Measurements from ENCODE around the gene CBX2. TPM values are rescaled to one million over a fixed set of nuclear protein-coding genes. Genes with fewer than 3 reads are reported as not detected.

CBX2 gene
- total and polyA plus RNA-seq, 4 donors: 4.1 to 14.2 (median 11.5) TPM

- DNase-seq (ENCODE audit: low read depth in 4 of 6, low spot score in 6 of 6): peak in 2 of 6 donors; percentile 24 to 35
- peaks cover 71% of the 10 kb centered on the region for H3K27me3 ChIP-seq (ENCODE audit: control insufficient read depth, insufficient read depth, low read length)
- H3K27ac ChIP-seq (ENCODE audit: low read depth, low read length): no peak overlapping the region
- WGBS (ENCODE audit: insufficient coverage): 1% methylated on average over 28 of the region's 31 CpGs
- H3K4me3 ChIP-seq (ENCODE audit: low read depth, low read length): no peak overlapping the region
- H3K4me1 ChIP-seq (ENCODE audit: control insufficient read depth, insufficient read depth, low read length): peaks cover 77% of the 10 kb centered on the region
- peaks cover 7% of the 10 kb centered on the region for H3K36me3 ChIP-seq (ENCODE audit: control insufficient read depth, insufficient read depth, low read length)
- no peaks in the 10 kb centered on the region for H3K9me3 ChIP-seq (ENCODE audit: control insufficient read depth, insufficient read depth, low read length)
These were observed 21.8 kb downstream of the CBX2 start for GRCh38 chr17:79799538-79800324.

- peaks cover 79% of the 10 kb centered on the region for H3K27me3 ChIP-seq (ENCODE audit: control insufficient read depth, insufficient read depth, low read length)
- H3K36me3 ChIP-seq (ENCODE audit: control insufficient read depth, insufficient read depth, low read length): no peaks in the 10 kb centered on the region
- H3K4me3 ChIP-seq (ENCODE audit: low read depth, low read length): peak overlapping the region; percentile 9
- H3K4me1 ChIP-seq (ENCODE audit: control insufficient read depth, insufficient read depth, low read length): peaks cover 69% of the 10 kb centered on the region
- H3K27ac ChIP-seq (ENCODE audit: low read depth, low read length): no peak overlapping the region
- under 1% methylated on average over 35 of the region's 44 CpGs for WGBS (ENCODE audit: insufficient coverage)
- no peaks in the 10 kb centered on the region for H3K9me3 ChIP-seq (ENCODE audit: control insufficient read depth, insufficient read depth, low read length)
- peak in 2 of 6 donors; percentile 79 to 81 for DNase-seq (ENCODE audit: low read depth in 4 of 6, low spot score in 6 of 6)
These were observed 22.6 kb downstream of the CBX2 start for GRCh38 chr17:79800325-79801155.

- DNase-seq (ENCODE audit: low read depth in 4 of 6, low spot score in 6 of 6): peak in 2 of 6 donors; percentile 9 to 34
- peaks cover 61% of the 10 kb centered on the region for H3K4me1 ChIP-seq (ENCODE audit: control insufficient read depth, insufficient read depth, low read length)
- no peak overlapping the region for H3K27ac ChIP-seq (ENCODE audit: low read depth, low read length)
- no peaks in the 10 kb centered on the region for H3K9me3 ChIP-seq (ENCODE audit: control insufficient read depth, insufficient read depth, low read length)
- WGBS (ENCODE audit: insufficient coverage): 3% methylated on average over 51 of the region's 52 CpGs
- H3K4me3 ChIP-seq (ENCODE audit: low read depth, low read length): peak overlapping the region; percentile 9
- H3K36me3 ChIP-seq (ENCODE audit: control insufficient read depth, insufficient read depth, low read length): no peaks in the 10 kb centered on the region
- H3K27me3 ChIP-seq (ENCODE audit: control insufficient read depth, insufficient read depth, low read length): peaks cover 88% of the 10 kb centered on the region
These were observed 23.4 kb downstream of the CBX2 start for GRCh38 chr17:79801156-79802038.

- Histone ChIP-seq H3K4me1 (ENCODE audit: control insufficient read depth, insufficient read depth, low read length) (peaks cover 60% of the 10 kb centered on the region), H3K27me3 (ENCODE audit: control insufficient read depth, insufficient read depth, low read length) (peaks cover 96% of the 10 kb centered on the region), H3K36me3 (ENCODE audit: control insufficient read depth, insufficient read depth, low read length) (no peaks in the 10 kb centered on the region), H3K4me3 (ENCODE audit: low read depth, low read length) (no peak overlapping the region), H3K27ac (ENCODE audit: low read depth, low read length) (no peak overlapping the region), H3K9me3 (ENCODE audit: control insufficient read depth, insufficient read depth, low read length) (no peaks in the 10 kb centered on the region)
- 3% methylated on average over 8 of the region's 11 CpGs for WGBS (ENCODE audit: insufficient coverage)
- DNase-seq (ENCODE audit: low read depth in 4 of 6, low spot score in 6 of 6): peak in 1 of 6 donors; percentile 4
These were observed 24.2 kb downstream of the CBX2 start for GRCh38 chr17:79802039-79802735.

- peaks cover 58% of the 10 kb centered on the region for H3K4me1 ChIP-seq (ENCODE audit: control insufficient read depth, insufficient read depth, low read length)
- H3K4me3 ChIP-seq (ENCODE audit: low read depth, low read length): no peak overlapping the region
- H3K27ac ChIP-seq (ENCODE audit: low read depth, low read length): no peak overlapping the region
- H3K9me3 ChIP-seq (ENCODE audit: control insufficient read depth, insufficient read depth, low read length): no peaks in the 10 kb centered on the region
- H3K36me3 ChIP-seq (ENCODE audit: control insufficient read depth, insufficient read depth, low read length): no peaks in the 10 kb centered on the region
- DNase-seq (ENCODE audit: low read depth in 4 of 6, low spot score in 6 of 6): peak in 2 of 6 donors; percentile 53 to 56
- peaks cover 100% of the 10 kb centered on the region for H3K27me3 ChIP-seq (ENCODE audit: control insufficient read depth, insufficient read depth, low read length)
- 2% methylated on average over 44 of the region's 57 CpGs for WGBS (ENCODE audit: insufficient coverage)
These were observed 24.9 kb downstream of the CBX2 start for GRCh38 chr17:79802736-79803420.

- peaks cover 52% of the 10 kb centered on the region for H3K4me1 ChIP-seq (ENCODE audit: control insufficient read depth, insufficient read depth, low read length)
- WGBS (ENCODE audit: insufficient coverage): 6% methylated on average over 31 of the region's 31 CpGs
These were observed 25.6 kb downstream of the CBX2 start for GRCh38 chr17:79803421-79803996.

GRCh38 chr17:79803997-79804855, 26.3 kb downstream of the CBX2 start:
- Histone ChIP-seq H3K36me3 (ENCODE audit: control insufficient read depth, insufficient read depth, low read length) (no peaks in the 10 kb centered on the region), H3K4me3 (ENCODE audit: low read depth, low read length) (no peak overlapping the region), H3K27me3 (ENCODE audit: control insufficient read depth, insufficient read depth, low read length) (peaks cover 100% of the 10 kb centered on the region), H3K27ac (ENCODE audit: low read depth, low read length) (no peak overlapping the region), H3K9me3 (ENCODE audit: control insufficient read depth, insufficient read depth, low read length) (no peaks in the 10 kb centered on the region), H3K4me1 (ENCODE audit: control insufficient read depth, insufficient read depth, low read length) (peaks cover 50% of the 10 kb centered on the region)
- DNase-seq (ENCODE audit: low read depth in 4 of 6, low spot score in 6 of 6): peak in 2 of 6 donors; percentile 53 to 70
- under 1% methylated on average over 74 of the region's 76 CpGs for WGBS (ENCODE audit: insufficient coverage)

More at GRCh38 chr17:79803421-79803996, 25.6 kb downstream of the CBX2 start:
- Histone ChIP-seq H3K36me3 (ENCODE audit: control insufficient read depth, insufficient read depth, low read length) (no peaks in the 10 kb centered on the region), H3K27ac (ENCODE audit: low read depth, low read length) (no peak overlapping the region), H3K9me3 (ENCODE audit: control insufficient read depth, insufficient read depth, low read length) (no peaks in the 10 kb centered on the region), H3K27me3 (ENCODE audit: control insufficient read depth, insufficient read depth, low read length) (peaks cover 100% of the 10 kb centered on the region), H3K4me3 (ENCODE audit: low read depth, low read length) (no peak overlapping the region)
- DNase-seq (ENCODE audit: low read depth in 4 of 6, low spot score in 6 of 6): no peak
